IMR-90 (cell line): ENCODE data around the gene PTPRN2. TPM values are rescaled to one million over a fixed set of nuclear protein-coding genes. Genes with fewer than 3 reads are reported as not detected.

Source experiments
- ATAC-seq: fragments of 200-7000 bp; cut with Tn5 transposase; 2 replicates; pipeline ENCODE4 v1.9.1; 2020; ENCODE audit warnings: low read depth, mild to moderate bottlenecking, moderate library complexity
- BruUV-seq: library from RNA; stranded (reverse); fragments of 400-500 nt; replicated peaks from 2 replicates; lab custom pipeline; 2021; lab: Mats Ljungman, UMichigan
- CTCF ChIA-PET: fragments of 300-600 bp; formaldehyde crosslinking; extraction: SDS; loops from one replicate; lab custom pipeline; 2021; ENCODE audit warnings: antibody characterized with exemption; lab: Yijun Ruan, JAX
- POLR2A ChIA-PET: fragments of 300-600 bp; sonication (Branson Sonifier 250); formaldehyde crosslinking; loops from one replicate; lab custom pipeline; 2022; ENCODE audit warnings: antibody characterized with exemption; ENCODE audit not compliant: unreplicated experiment; lab: Charles Lee
- DNase-seq: peaks from one replicate; pipeline ENCODE4 v3.0.0; 2013
- H2AFZ ChIP-seq: replicated peaks from 2 replicates; pipeline ENCODE3; 2013; ENCODE audit warnings: low read length, mild to moderate bottlenecking; ENCODE audit not compliant: poor library complexity
- H2AK5ac ChIP-seq: 2 replicates; pipeline ENCODE4 v1.6.1; 2013; ENCODE audit warnings: low read depth, low read length, inconsistent platforms
- H2AK9ac ChIP-seq: replicated peaks from 2 replicates; pipeline ENCODE3; 2013; ENCODE audit warnings: mild to moderate bottlenecking, low read depth, low read length, moderate library complexity; ENCODE audit not compliant: poor library complexity
- H2BK120ac ChIP-seq: 2 replicates; pipeline ENCODE4 v1.6.1; 2013; ENCODE audit warnings: low read depth, low read length, inconsistent platforms
- H2BK15ac ChIP-seq: 3 replicates; pipeline ENCODE4 v1.6.1; 2013; ENCODE audit warnings: low read depth, low read length, inconsistent platforms
- H2BK20ac ChIP-seq: 2 replicates; pipeline ENCODE4 v1.6.1; 2013; ENCODE audit warnings: low read depth, mild to moderate bottlenecking, inconsistent platforms, low read length, moderate library complexity
- H2BK5ac ChIP-seq: 2 replicates; pipeline ENCODE4 v1.6.1; 2013; ENCODE audit warnings: mild to moderate bottlenecking, low read depth, low read length, inconsistent platforms; ENCODE audit not compliant: poor library complexity, severe bottlenecking
- H3K14ac ChIP-seq: replicated peaks from 2 replicates; pipeline ENCODE4 v1.6.1; 2013; ENCODE audit warnings: low read depth, low read length, inconsistent platforms
- H3K18ac ChIP-seq: 2 replicates; pipeline ENCODE4 v1.6.1; 2013; ENCODE audit warnings: low read depth, low read length, control low read depth
- H3K23ac ChIP-seq: 2 replicates; pipeline ENCODE4 v1.6.1; 2013; ENCODE audit warnings: low read depth, low read length, inconsistent platforms
- H3K27ac ChIP-seq: 2 replicates; pipeline ENCODE4 v1.5.1; 2013; ENCODE audit warnings: mild to moderate bottlenecking, control low read depth, low read length; ENCODE audit not compliant: insufficient read depth
- H3K27me3 ChIP-seq: 2 replicates; pipeline ENCODE4 v1.6.1; 2013; ENCODE audit warnings: low read length; ENCODE audit not compliant: control insufficient read depth, insufficient read depth
- H3K36me3 ChIP-seq: 2 replicates; pipeline ENCODE4 v1.6.1; 2013; ENCODE audit warnings: low read length, mixed read lengths; ENCODE audit not compliant: control insufficient read depth, insufficient read depth
- H3K4ac ChIP-seq: 2 replicates; pipeline ENCODE4 v1.6.1; 2013; ENCODE audit warnings: low read depth, low read length, inconsistent platforms
- H3K4me1 ChIP-seq: 2 replicates; pipeline ENCODE4 v1.6.1; 2013; ENCODE audit warnings: low read length, mixed read lengths; ENCODE audit not compliant: control insufficient read depth, insufficient read depth
- H3K4me2 ChIP-seq: 2 replicates; pipeline ENCODE4 v1.6.1; 2013; ENCODE audit warnings: low read depth, mild to moderate bottlenecking, control low read depth, low read length, moderate library complexity
- H3K4me3 ChIP-seq: 2 replicates; pipeline ENCODE4 v1.5.1; 2013; ENCODE audit warnings: low read depth, mild to moderate bottlenecking, control low read depth, low read length, moderate library complexity; ENCODE audit not compliant: insufficient read depth
- H3K56ac ChIP-seq: 2 replicates; pipeline ENCODE4 v1.6.1; 2013; ENCODE audit warnings: low read length, inconsistent platforms; ENCODE audit not compliant: insufficient read depth; ENCODE audit errors: extremely low read depth
- H3K79me1 ChIP-seq, 2 experiments: 2 replicates each; pipeline ENCODE4 v1.6.1; 2013; ENCODE audit warnings: low read length in 2 of 2, inconsistent platforms in 1 of 2, low read depth in 1 of 2
- H3K9ac ChIP-seq: 2 replicates; pipeline ENCODE4 v1.6.1; 2013; ENCODE audit warnings: low read depth, low read length, control low read depth
- H3K9me1 ChIP-seq: 2 replicates; pipeline ENCODE4 v1.6.1; 2013; ENCODE audit warnings: low read length, inconsistent platforms; ENCODE audit not compliant: insufficient read depth
- H3K9me3 ChIP-seq: 2 replicates; pipeline ENCODE4 v1.6.1; 2013; ENCODE audit warnings: low read length; ENCODE audit not compliant: control insufficient read depth, insufficient read depth
- H4K20me1 ChIP-seq: 2 replicates; pipeline ENCODE4 v1.6.1; 2013; ENCODE audit warnings: low read length, inconsistent platforms; ENCODE audit not compliant: insufficient read depth
- H4K5ac ChIP-seq: 2 replicates; pipeline ENCODE4 v1.6.1; 2013; ENCODE audit warnings: mild to moderate bottlenecking, low read depth, low read length, control low read depth
- H4K8ac ChIP-seq, 2 experiments: 2 replicates each; pipeline ENCODE4 v1.6.1; 2013; ENCODE audit warnings: low read depth in 2 of 2, low read length in 2 of 2, control low read depth in 1 of 2, inconsistent platforms in 1 of 2
- H4K91ac ChIP-seq: 2 replicates; pipeline ENCODE4 v1.6.1; 2013; ENCODE audit warnings: low read depth, low read length, inconsistent platforms; ENCODE audit not compliant: insufficient read depth
- NFE2L2 ChIP-seq: fragments of 150-350 bp; IDR thresholded peaks from 2 replicates; pipeline ENCODE4 v1.6.1; 2016; ENCODE audit warnings: low read depth, mild to moderate bottlenecking, low read length
- WGBS, 2 experiments: methylation state at CpG; one replicate each; pipeline versions ENCODE4 v1.1.5 to v1.1.7; 2013; ENCODE audit warnings: missing lambda C conversion rate in 2 of 2; ENCODE audit not compliant: insufficient read length in 1 of 2; ENCODE audit errors: extremely low coverage in 2 of 2; 5-methylcytosine and 5-hydroxymethylcytosine counted together
- dilution Hi-C: fragments of 300-500 bp; cut with HindIII; formaldehyde crosslinking; loops from one replicate; pipeline ENCODE4 v1.14.3; 2018; ENCODE audit warnings: low sequenced_read_pairs; ENCODE audit not compliant: unreplicated experiment
- in situ Hi-C: fragments of 300-500 bp; cut with MboI; formaldehyde crosslinking; loops from 3 replicates; pipeline ENCODE4 v1.14.3; 2019; ENCODE audit warnings: low sequenced_read_pairs, inconsistent platforms, mixed read lengths
- intact Hi-C: fragments of 100-400 bp; cut with micrococcal nuclease; formaldehyde crosslinking; loops from 2 replicates; pipeline ENCODE4 v1.10.0; 2022
- polyA plus RNA-seq, 3 experiments: library from polyadenylated mRNA; depleted of rRNA; stranded (reverse); fragments of >200 nt; gene quantifications; 2 replicates each; pipeline ENCODE4 v1.2.3, GENCODE V29; 2012; ENCODE audit warnings: low replicate concordance in 1 of 3
- total RNA-seq: library from RNA; depleted of rRNA; stranded (reverse); fragments of >200 nt; gene quantifications from 2 replicates; pipeline ENCODE4 v1.2.3, GENCODE V29; 2012

The PTPRN2 gene
- total and polyA plus RNA-seq, 2 of the 4 experiments (the other 2 are of a cell fraction), result 0.03 TPM; not detected in 1

- DNase-seq, result no peak
- CTCF ChIA-PET, result no interaction called here
- no peak overlapping the region for H3K14ac ChIP-seq
- in situ Hi-C loops, result no loop called here
- no peaks in the 10 kb centered on the region for H3K36me3 ChIP-seq
- H4K8ac ChIP-seq, result no peak overlapping the region
- no peaks in the 10 kb centered on the region for H3K9me1 ChIP-seq
- H3K4me1 ChIP-seq, result no peaks in the 10 kb centered on the region
- H3K4ac ChIP-seq, result no peak overlapping the region
- no peak overlapping the region for H2BK120ac ChIP-seq
- peaks cover 71% of the 10 kb centered on the region for H3K9me3 ChIP-seq
- ATAC-seq, result no peak
- no peak overlapping the region for H2AK9ac ChIP-seq
- WGBS, 2 experiments, result 85% methylated on average over 5 of the region's 15 CpGs; no CpG with 5 or more reads in 1 of the 2 experiments
- no peak overlapping the region for H2AFZ ChIP-seq
- H3K4me3 ChIP-seq, result no peak overlapping the region
- no peak overlapping the region for H3K23ac ChIP-seq
- H2BK5ac ChIP-seq, result no peak overlapping the region
- no peak overlapping the region for H3K18ac ChIP-seq
- intact Hi-C loops, result no loop called here
- H2AK5ac ChIP-seq, result no peak overlapping the region
- dilution Hi-C loops, result no loop called here
- H3K9ac ChIP-seq, result no peak overlapping the region
- H3K56ac ChIP-seq, result no peak overlapping the region
- POLR2A ChIA-PET, result no interaction called here
- no peak overlapping the region for H3K27ac ChIP-seq
- H4K5ac ChIP-seq, result no peak overlapping the region
- no peak overlapping the region for H4K91ac ChIP-seq
- no peaks in the 10 kb centered on the region for H3K79me1 ChIP-seq
- no TSS peak for BruUV-seq
- no peaks in the 10 kb centered on the region for H4K20me1 ChIP-seq
- H3K27me3 ChIP-seq, result no peaks in the 10 kb centered on the region
- TF ChIP-seq NFE2L2, result no peak
- no peak overlapping the region for H2BK15ac ChIP-seq
- no peak overlapping the region for H3K4me2 ChIP-seq
- no peak overlapping the region for H2BK20ac ChIP-seq
These were observed 273.2 kb downstream of the PTPRN2 start for GRCh38 chr7:158314394-158314793.
